Naive thymus-derived CD4-positive, alpha-beta T cell (primary cell): Measurements from ENCODE around the gene RAB44. TPM values are rescaled to one million over a fixed set of nuclear protein-coding genes. Genes with fewer than 3 reads are reported as not detected.

ENCODE experiments used
- ATAC-seq: fragments of 150-1000 bp; cut with Tn5 transposase; 2 replicates; pipeline ENCODE4 v1.10.0; 2021; ENCODE audit warnings: mild to moderate bottlenecking, moderate library complexity
- CTCF ChIA-PET: fragments of 350-600 bp; sonication (Branson Sonifier 250); formaldehyde crosslinking; loops from one replicate; lab custom pipeline; 2021; ENCODE audit warnings: antibody characterized with exemption; lab: Charles Lee
- POLR2A ChIA-PET: fragments of 350-600 bp; sonication (Branson Sonifier 250); formaldehyde crosslinking; loops from one replicate; lab custom pipeline; 2021; ENCODE audit warnings: antibody characterized with exemption, inconsistent platforms; lab: Charles Lee
- DNase-seq, 9 donors: peaks; one replicate each; pipeline versions ENCODE4 v3.0.0 to v3.0.0-alpha.2; 2020 to 2022; ENCODE audit warnings: mixed read lengths in 1 of 9
- H3K27ac ChIP-seq: one replicate; pipeline ENCODE4 v1.7.0; 2013; ENCODE audit warnings: mild to moderate bottlenecking, low read depth, low read length, moderate library complexity
- H3K27me3 ChIP-seq, 2 donors: one replicate each; pipeline ENCODE4 v1.7.0; 2013; ENCODE audit warnings: low read length in 2 of 2, mild to moderate bottlenecking in 2 of 2, moderate library complexity in 2 of 2; ENCODE audit not compliant: control insufficient read depth in 2 of 2, insufficient read depth in 2 of 2
- H3K36me3 ChIP-seq, 3 experiments: 1 replicate in 2 of 3; 2 replicates in 1 of 3; pipeline ENCODE4 v1.7.0; 2013; ENCODE audit warnings: low read length in 3 of 3, mild to moderate bottlenecking in 3 of 3, moderate library complexity in 1 of 3; ENCODE audit not compliant: insufficient read depth in 3 of 3, control insufficient read depth in 2 of 3
- H3K4me1 ChIP-seq, 2 donors: one replicate each; pipeline ENCODE4 v1.7.0; 2013; ENCODE audit warnings: low read length in 2 of 2, mild to moderate bottlenecking in 2 of 2, moderate library complexity in 1 of 2; ENCODE audit not compliant: control insufficient read depth in 2 of 2, insufficient read depth in 2 of 2
- H3K4me3 ChIP-seq: 2 replicates; pipeline ENCODE4 v1.7.0; 2013; ENCODE audit warnings: mild to moderate bottlenecking, low read length
- H3K9me3 ChIP-seq, 3 experiments: 1 replicate in 2 of 3; 2 replicates in 1 of 3; pipeline ENCODE4 v1.7.0; 2013; ENCODE audit warnings: low read length in 3 of 3; ENCODE audit not compliant: control insufficient read depth in 2 of 3
- H3K27ac Mint-ChIP-seq, 9 donors: one replicate each; pipeline ENCODE4 v1.8.0; 2020 to 2022; ENCODE audit warnings: mixed read lengths in 9 of 9, mild to moderate bottlenecking in 8 of 9, moderate library complexity in 5 of 9, inconsistent platforms in 2 of 9
- H3K27me3 Mint-ChIP-seq, 5 donors: one replicate each; pipeline ENCODE4 v1.8.0; 2021 to 2022; ENCODE audit warnings: mixed read lengths in 5 of 5, mild to moderate bottlenecking in 1 of 5
- H3K36me3 Mint-ChIP-seq, 5 donors: one replicate each; pipeline ENCODE4 v1.8.0; 2020 to 2022; ENCODE audit warnings: mixed read lengths in 5 of 5, mild to moderate bottlenecking in 3 of 5, inconsistent platforms in 1 of 5
- H3K4me1 Mint-ChIP-seq, 7 donors: one replicate each; pipeline ENCODE4 v1.8.0; 2020 to 2022; ENCODE audit warnings: mixed read lengths in 7 of 7, mild to moderate bottlenecking in 3 of 7, inconsistent platforms in 1 of 7
- H3K4me3 Mint-ChIP-seq, 10 donors: one replicate each; pipeline ENCODE4 v1.8.0; 2020 to 2022; ENCODE audit warnings: mild to moderate bottlenecking in 10 of 10, mixed read lengths in 10 of 10, moderate library complexity in 6 of 10, inconsistent platforms in 2 of 10
- H3K9me3 Mint-ChIP-seq, 11 donors: one replicate each; pipeline ENCODE4 v1.8.0; 2020 to 2022; ENCODE audit warnings: mixed read lengths in 11 of 11, mild to moderate bottlenecking in 4 of 11, inconsistent platforms in 1 of 11, moderate library complexity in 1 of 11
- intact Hi-C, 2 donors: fragments of 100-400 bp; cut with micrococcal nuclease; formaldehyde crosslinking; loops; one replicate each; pipeline ENCODE4 v1.15.1; 2023
- polyA plus RNA-seq, 2 donors: library from polyadenylated mRNA; unstranded; fragments of 300-500 nt; fragmentation: Illumina TruSeq; gene quantifications; one replicate each; pipeline ENCODE4 v1.2.3, GENCODE V29; 2021
- total RNA-seq, 6 experiments: library from RNA in 5 of 6; stranded (reverse) in 5 of 6; gene quantifications; 1 replicate in 5 of 6; 2 replicates in 1 of 6; pipeline ENCODE4 v1.2.3 and lab custom pipeline; 2021 to 2026

Gene RAB44
- total and polyA plus RNA-seq, 7 experiments from 2014 or later: 0.07 to 10.1 (median 1.8) TPM; not detected in 4

DNA sequence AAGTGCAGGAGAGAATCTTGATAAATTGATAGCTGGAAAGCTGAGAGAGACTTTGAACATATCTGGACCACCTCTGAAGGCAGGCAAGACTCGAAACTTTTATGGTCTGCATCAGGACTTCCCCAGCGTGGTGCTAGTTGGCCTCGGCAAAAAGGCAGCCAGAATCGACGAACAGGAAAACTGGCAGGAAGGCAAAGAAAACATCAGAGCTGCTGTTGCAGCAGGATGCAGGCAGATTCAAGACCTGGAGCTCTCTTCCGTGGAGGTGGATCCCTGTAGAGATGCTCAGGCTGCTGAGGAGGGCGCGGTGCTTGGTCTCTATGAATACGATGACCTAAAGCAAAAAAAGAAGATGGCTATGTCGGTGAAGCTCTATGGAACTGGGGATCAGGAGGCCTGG is 23.7 kb upstream of the RAB44 start:
- Mint-ChIP-seq H3K27ac (no peak overlapping the region), H3K4me1 (peaks cover 4 to 34% (median 18%) of the 10 kb centered on the region in 7 donors), H3K4me3 (no peak overlapping the region), H3K36me3 (peaks cover 0 to 5% (median 0%) of the 10 kb centered on the region in 5 donors), H3K27me3 (peaks cover 0 to 1% (median 0%) of the 10 kb centered on the region in 5 donors), H3K9me3 (peaks cover 0 to 1% (median 0%) of the 10 kb centered on the region in 11 donors)
- ATAC-seq: no peak
- Histone ChIP-seq H3K9me3 (no peaks in the 10 kb centered on the region), H3K27ac (no peak overlapping the region), H3K36me3 (no peaks in the 10 kb centered on the region), H3K27me3 (no peaks in the 10 kb centered on the region), H3K4me3 (no peak overlapping the region), H3K4me1 (peaks cover 0 to 7% of the 10 kb centered on the region in 2 donors)
- ChIA-PET CTCF (no interaction called here), POLR2A (no interaction called here)
- intact Hi-C loops: no loop called here
- DNase-seq: no peak

DNA sequence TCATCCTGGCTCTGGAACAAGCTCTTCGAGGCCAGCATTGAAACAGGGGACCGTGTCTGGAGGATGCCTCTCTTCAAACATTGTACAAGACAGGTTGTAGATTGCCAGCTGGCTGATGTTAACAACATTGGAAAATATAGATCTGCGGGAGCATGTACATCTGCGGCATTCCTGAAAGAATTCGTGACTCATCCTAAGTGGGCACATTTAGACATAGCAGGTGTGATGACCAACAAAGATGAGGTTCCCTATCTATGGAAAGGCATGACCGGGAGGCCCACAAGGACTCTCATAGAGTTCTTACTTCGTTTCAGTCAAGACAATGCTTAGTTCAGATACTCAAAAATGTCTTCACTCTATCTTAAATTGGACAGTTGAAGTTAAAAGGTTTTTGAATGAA is 22.7 kb upstream of the RAB44 start:
- peaks cover 0 to 14% of the 10 kb centered on the region in 2 donors for H3K4me1 ChIP-seq
- intact Hi-C loops: loop anchor here in 1 of 2 donors (5.0 kb wide), 2 partner anchors 253 to 497 kb away; partner anchors contain the start of gene PIM1
- DNase-seq: no peak
- H3K9me3 Mint-ChIP-seq: peaks cover 0 to 2% (median 0%) of the 10 kb centered on the region in 11 donors
- ChIA-PET POLR2A (no interaction called here), CTCF (no interaction called here)
- no peak for ATAC-seq
- peaks cover 0 to 1% (median 0%) of the 10 kb centered on the region in 5 donors for H3K27me3 Mint-ChIP-seq
- H3K27ac Mint-ChIP-seq: no peak overlapping the region
- no peak overlapping the region for H3K4me3 ChIP-seq
- H3K4me3 Mint-ChIP-seq: peak overlapping the region in 1 of 10 donors; percentile 25
- no peak overlapping the region for H3K27ac ChIP-seq
- H3K36me3 Mint-ChIP-seq: peaks cover 0 to 5% (median 0%) of the 10 kb centered on the region in 5 donors
- H3K9me3 ChIP-seq: no peaks in the 10 kb centered on the region
- no peaks in the 10 kb centered on the region for H3K36me3 ChIP-seq
- H3K4me1 Mint-ChIP-seq: peaks cover 4 to 34% (median 20%) of the 10 kb centered on the region in 7 donors
- no peaks in the 10 kb centered on the region for H3K27me3 ChIP-seq

DNA sequence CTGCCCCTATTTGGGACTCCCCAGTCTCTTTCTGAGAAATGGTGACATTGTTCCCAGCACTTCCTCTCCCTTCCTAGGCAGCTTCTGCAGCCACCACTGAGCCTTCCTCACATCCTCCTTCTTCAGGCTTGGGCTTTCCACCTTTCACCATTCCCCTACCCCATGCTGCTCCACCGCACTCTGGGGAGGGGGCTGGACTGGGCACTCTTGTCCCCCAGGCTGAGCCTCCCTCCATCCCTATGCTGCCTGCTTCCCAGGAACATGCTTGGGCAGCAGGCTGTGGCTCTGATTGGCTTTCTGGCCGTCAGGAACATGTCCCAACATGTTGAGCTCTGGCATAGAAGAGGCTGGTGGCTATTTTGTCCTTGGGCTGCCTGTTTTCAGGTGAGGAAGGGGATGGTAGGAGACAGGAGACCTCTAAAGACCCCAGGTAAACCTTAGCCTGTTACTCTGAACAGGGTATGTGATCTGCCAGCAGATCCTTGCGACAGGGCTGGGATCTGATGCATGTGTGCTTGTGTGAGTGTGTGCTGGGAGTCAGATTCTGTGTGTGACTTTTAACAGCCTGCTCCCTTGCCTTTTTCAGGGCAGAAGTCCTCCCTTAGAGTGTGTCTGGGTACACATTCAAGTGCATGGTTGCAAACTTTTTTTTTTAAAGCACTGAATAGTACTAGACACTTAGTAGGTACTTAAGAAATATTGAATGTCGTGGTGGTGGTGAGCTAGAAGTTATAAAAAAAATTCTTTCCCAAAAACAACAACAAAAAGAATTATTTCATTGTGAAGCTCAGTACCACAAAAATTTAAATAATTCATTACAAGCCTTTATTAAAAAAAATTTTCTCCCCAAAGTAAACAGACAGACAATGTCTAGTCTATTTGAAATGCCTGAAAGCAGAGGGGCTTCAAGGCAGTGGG is 21.2 kb upstream of the RAB44 start:
- CTCF ChIA-PET: no interaction called here

DNA sequence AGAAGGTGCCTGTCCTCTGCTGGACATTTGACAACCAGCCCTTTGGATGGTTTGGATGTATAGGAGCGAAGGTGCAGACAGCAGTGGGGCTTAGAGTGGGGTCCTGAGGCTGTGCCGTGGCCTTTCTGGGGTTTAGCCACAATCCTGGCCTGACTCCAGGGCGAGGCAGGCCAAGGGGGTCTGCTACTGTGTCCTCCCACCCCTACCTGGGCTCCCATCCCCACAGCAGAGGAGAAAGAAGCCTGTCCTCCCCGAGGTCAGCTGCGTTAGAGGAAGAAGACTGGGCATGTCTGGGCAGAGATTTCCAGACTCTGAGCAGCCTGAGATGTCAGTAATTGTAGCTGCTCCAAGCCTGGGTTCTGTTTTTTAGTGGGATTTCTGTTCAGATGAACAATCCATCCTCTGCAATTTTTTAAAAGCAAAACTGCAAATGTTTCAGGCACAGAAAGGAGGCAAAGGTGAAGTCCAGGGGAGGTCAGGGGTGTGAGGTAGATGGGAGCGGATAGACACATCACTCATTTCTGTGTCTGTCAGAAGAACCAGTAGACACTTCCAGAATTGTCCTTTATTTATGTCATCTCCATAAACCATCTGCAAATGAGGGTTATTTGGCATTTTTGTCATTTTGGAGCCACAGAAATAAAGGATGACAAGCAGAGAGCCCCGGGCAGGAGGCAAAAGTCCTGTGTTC is 20.4 kb upstream of the RAB44 start:
- H3K27ac Mint-ChIP-seq: peak overlapping the region in 7 of 9 donors; percentile 28 to 92 (median 75)

More for the DNA sequence above, 21.2 kb upstream of the RAB44 start:
- H3K27ac ChIP-seq: no peak overlapping the region
- H3K27ac Mint-ChIP-seq: peak overlapping the region in 3 of 9 donors; percentile 49 to 92 (median 70)
- H3K4me3 Mint-ChIP-seq: peak overlapping the region in 2 of 10 donors; percentile 82 to 98
- POLR2A ChIA-PET: no interaction called here
- H3K9me3 ChIP-seq: no peaks in the 10 kb centered on the region
- peaks cover 0 to 5% (median 0%) of the 10 kb centered on the region in 5 donors for H3K27me3 Mint-ChIP-seq
- peaks cover 15 to 48% (median 26%) of the 10 kb centered on the region in 7 donors for H3K4me1 Mint-ChIP-seq
- no peak overlapping the region for H3K4me3 ChIP-seq
- H3K36me3 ChIP-seq: no peaks in the 10 kb centered on the region
- intact Hi-C loops: loop anchor here in 1 of 2 donors (5.0 kb wide), 2 partner anchors 254 to 496 kb away; partner anchors contain the start of gene PIM1
- peaks cover 0 to 6% (median 0%) of the 10 kb centered on the region in 11 donors for H3K9me3 Mint-ChIP-seq
- no peak for DNase-seq
- peaks cover 6 to 20% of the 10 kb centered on the region in 2 donors for H3K4me1 ChIP-seq
- H3K27me3 ChIP-seq: no peaks in the 10 kb centered on the region
- no peak for ATAC-seq
- peaks cover 0 to 14% (median 0%) of the 10 kb centered on the region in 5 donors for H3K36me3 Mint-ChIP-seq

DNA sequence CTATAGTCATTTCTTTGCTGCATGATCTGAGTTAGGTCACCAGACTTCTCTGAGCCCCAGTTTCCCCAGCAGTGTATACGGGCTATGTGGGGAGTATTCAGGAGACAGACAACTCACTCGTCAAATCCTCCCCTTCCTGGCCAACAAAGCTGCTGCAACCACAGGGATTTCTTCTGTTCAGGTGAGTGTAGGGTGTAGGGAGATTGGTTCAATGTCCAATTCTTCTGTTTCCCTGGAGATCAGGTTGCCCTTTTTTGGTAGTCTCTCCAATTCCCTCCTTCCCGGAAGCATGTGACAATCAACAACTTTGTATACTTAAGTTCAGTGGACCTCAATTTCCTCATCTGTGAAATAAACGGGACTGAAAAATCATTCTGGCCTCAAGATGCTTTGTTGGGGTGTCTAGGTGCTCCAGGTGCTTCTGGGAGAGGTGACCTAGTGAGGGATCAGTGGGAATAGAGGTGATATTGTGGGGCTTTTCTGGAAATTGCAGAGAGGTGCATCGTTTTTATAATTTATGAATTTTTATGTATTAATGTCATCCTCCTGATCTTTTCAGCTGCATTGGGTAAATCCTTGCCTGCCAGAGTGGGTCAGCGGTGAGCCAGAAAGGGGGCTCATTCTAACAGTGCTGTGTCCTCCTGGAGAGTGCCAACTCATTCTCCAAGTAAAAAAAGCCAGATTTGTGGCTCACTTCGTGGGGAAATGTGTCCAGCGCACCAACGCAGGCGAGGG is 19.7 kb upstream of the RAB44 start:
- peaks cover 0 to 5% (median 0%) of the 10 kb centered on the region in 5 donors for H3K27me3 Mint-ChIP-seq
- intact Hi-C loops: loop anchor here (2.0 to 5.0 kb wide), 4 partner anchors 131 to 494 kb away; partner anchors contain the start of genes BRPF3 (in 1 of the 2), PIM1 (in 1 of the 2) and STK38 (in 1 of the 2)
- Histone ChIP-seq H3K4me3 (peak overlapping the region; percentile 62), H3K27ac (no peak overlapping the region), H3K4me1 (peaks cover 13 to 27% of the 10 kb centered on the region in 2 donors), H3K9me3 (no peaks in the 10 kb centered on the region), H3K27me3 (no peaks in the 10 kb centered on the region), H3K36me3 (no peaks in the 10 kb centered on the region)
- H3K4me1 Mint-ChIP-seq: peaks cover 16 to 58% (median 30%) of the 10 kb centered on the region in 7 donors
- DNase-seq (no peak), ATAC-seq (no peak)
- CTCF ChIA-PET: interaction anchor here (2.0 to 3.3 kb wide), 2 partner anchors 53 to 255 kb away, joined by 6 to 25 read pairs; no protein-coding TSS in a partner anchor
- peak overlapping the region; percentile 73 to 98 (median 86) for H3K4me3 Mint-ChIP-seq
- H3K9me3 Mint-ChIP-seq: peaks cover 0 to 6% (median 0%) of the 10 kb centered on the region in 11 donors
- POLR2A ChIA-PET: interaction anchor here (0.6 to 1.1 kb wide), 2 partner anchors 25 to 255 kb away, joined by 3 to 4 read pairs; no protein-coding TSS in a partner anchor
- H3K27ac Mint-ChIP-seq: peak overlapping the region; percentile 20 to 92 (median 75)
- peaks cover 0 to 15% (median 0%) of the 10 kb centered on the region in 5 donors for H3K36me3 Mint-ChIP-seq

More for the DNA sequence above, 20.4 kb upstream of the RAB44 start:
- Histone ChIP-seq H3K27ac (no peak overlapping the region), H3K9me3 (no peaks in the 10 kb centered on the region), H3K4me1 (peaks cover 6 to 20% of the 10 kb centered on the region in 2 donors), H3K36me3 (no peaks in the 10 kb centered on the region), H3K27me3 (no peaks in the 10 kb centered on the region), H3K4me3 (no peak overlapping the region)
- DNase-seq (no peak), ATAC-seq (no peak)
- POLR2A ChIA-PET: interaction anchor here (0.6 kb wide), 1 partner anchor 25 kb away, joined by 3 read pairs; no protein-coding TSS in a partner anchor
- peaks cover 0 to 6% (median 0%) of the 10 kb centered on the region in 11 donors for H3K9me3 Mint-ChIP-seq
- H3K4me1 Mint-ChIP-seq: peaks cover 16 to 51% (median 26%) of the 10 kb centered on the region in 7 donors
- H3K4me3 Mint-ChIP-seq: peak overlapping the region in 9 of 10 donors; percentile 5 to 98 (median 88)
- CTCF ChIA-PET: no interaction called here
- H3K36me3 Mint-ChIP-seq: peaks cover 0 to 13% (median 0%) of the 10 kb centered on the region in 5 donors
- peaks cover 0 to 5% (median 0%) of the 10 kb centered on the region in 5 donors for H3K27me3 Mint-ChIP-seq
- intact Hi-C loops: loop anchor here in 1 of 2 donors (5.0 kb wide), 2 partner anchors 255 to 495 kb away; partner anchors contain the start of gene PIM1
